Activated CD8-positive, alpha-beta memory T cell treated with anti-CD3 and anti-CD28 coated beads, Interleukin-2, amount 10 ng/mL, durations not matched to agents 7 days and 5 days (primary cell): ENCODE data around the gene SLC44A2. TPM values are rescaled to one million over a fixed set of nuclear protein-coding genes. Genes with fewer than 3 reads are reported as not detected.

ENCODE experiments used
- ATAC-seq: fragments of 150-1000 bp; cut with Tn5 transposase; one replicate; pipeline ENCODE4 v1.10.0; 2021; ENCODE audit warnings: moderate library complexity
- CTCF ChIA-PET: fragments of 350-600 bp; sonication (Branson Sonifier 250); formaldehyde crosslinking; loops from one replicate; lab custom pipeline; 2021; ENCODE audit warnings: antibody characterized with exemption; lab: Charles Lee
- DNase-seq: peaks from one replicate; pipeline ENCODE4 v3.0.0-alpha.2; 2020
- H3K27ac Mint-ChIP-seq: one replicate; pipeline ENCODE4 v1.8.0; 2021; ENCODE audit warnings: mild to moderate bottlenecking, mixed read lengths
- H3K27me3 Mint-ChIP-seq: one replicate; pipeline ENCODE4 v1.8.0; 2021; ENCODE audit warnings: mixed read lengths
- H3K36me3 Mint-ChIP-seq: one replicate; pipeline ENCODE4 v1.8.0; 2021; ENCODE audit warnings: mild to moderate bottlenecking, mixed read lengths
- H3K4me1 Mint-ChIP-seq: one replicate; pipeline ENCODE4 v1.8.0; 2021; ENCODE audit warnings: mixed read lengths
- H3K4me3 Mint-ChIP-seq: one replicate; pipeline ENCODE4 v1.8.0; 2021; ENCODE audit warnings: mild to moderate bottlenecking, moderate library complexity, mixed read lengths
- H3K9me3 Mint-ChIP-seq: one replicate; pipeline ENCODE4 v1.8.0; 2022; ENCODE audit warnings: low read depth, mixed read lengths
- total RNA-seq, 2 experiments: library from RNA; stranded (reverse); gene quantifications; one replicate each; pipeline ENCODE4 v1.2.3, GENCODE V29; 2021

Gene SLC44A2
- total RNA-seq, 2 experiments from 2014 or later, result 83.4 to 86.8 TPM

GRCh38 chr19:10621966-10622365 lies 3.4 kb upstream of the SLC44A2 start:
- Mint-ChIP-seq H3K4me3 (no peak overlapping the region), H3K9me3 (no peaks in the 10 kb centered on the region), H3K27me3 (no peaks in the 10 kb centered on the region), H3K36me3 (peaks cover 1% of the 10 kb centered on the region), H3K4me1 (peaks cover 20% of the 10 kb centered on the region), H3K27ac (peak overlapping the region; percentile 17)
- DNase-seq (no peak), ATAC-seq (no peak)
- CTCF ChIA-PET, result interaction anchor here (1.2 to 4.0 kb wide), 4 partner anchors 10 to 243 kb away, joined by 3 to 20 read pairs (median 4); no protein-coding TSS in a partner anchor

- no peak overlapping the region for H3K4me3 Mint-ChIP-seq
- H3K27ac Mint-ChIP-seq, result peak overlapping the region; percentile 85
Measured at GRCh38 chr19:10624585-10624984, 768 bp upstream of the SLC44A2 start.

GRCh38 chr19:10625762-10626138 lies 397 bp downstream of the SLC44A2 start:
- CTCF ChIA-PET, result interaction anchor here (1.0 kb wide), 1 partner anchor 19 kb away, joined by 4 read pairs; no protein-coding TSS in a partner anchor
- H3K27ac Mint-ChIP-seq, result peak overlapping the region; percentile 40
- DNase-seq (no peak), ATAC-seq (no peak)
- peaks cover 12% of the 10 kb centered on the region for H3K36me3 Mint-ChIP-seq
- H3K4me3 Mint-ChIP-seq, result no peak overlapping the region
- no peaks in the 10 kb centered on the region for H3K27me3 Mint-ChIP-seq
- H3K4me1 Mint-ChIP-seq, result peaks cover 18% of the 10 kb centered on the region
- H3K9me3 Mint-ChIP-seq, result no peaks in the 10 kb centered on the region

More at GRCh38 chr19:10624585-10624984, 768 bp upstream of the SLC44A2 start:
- ATAC-seq, result peak; percentile 88
- Mint-ChIP-seq H3K27me3 (no peaks in the 10 kb centered on the region), H3K9me3 (no peaks in the 10 kb centered on the region), H3K4me1 (peaks cover 20% of the 10 kb centered on the region), H3K36me3 (peaks cover 12% of the 10 kb centered on the region)
- CTCF ChIA-PET, result interaction anchor here (1.0 to 2.6 kb wide), 2 partner anchors 20 kb away, joined by 4 to 6 read pairs; no protein-coding TSS in a partner anchor
- DNase-seq, result peak; percentile 70

GRCh38 chr19:10631874-10632273 lies 6.5 kb downstream of the SLC44A2 start:
- CTCF ChIA-PET, result no interaction called here
- Mint-ChIP-seq H3K27me3 (no peaks in the 10 kb centered on the region), H3K27ac (no peak overlapping the region), H3K36me3 (peaks cover 37% of the 10 kb centered on the region), H3K4me3 (no peak overlapping the region), H3K9me3 (no peaks in the 10 kb centered on the region), H3K4me1 (no peaks in the 10 kb centered on the region)
- ATAC-seq (no peak), DNase-seq (no peak)

GRCh38 chr19:10634430-10634829 lies 9.1 kb downstream of the SLC44A2 start:
- ATAC-seq (no peak), DNase-seq (no peak)
- H3K27ac Mint-ChIP-seq, result no peak overlapping the region
- no peaks in the 10 kb centered on the region for H3K27me3 Mint-ChIP-seq
- H3K9me3 Mint-ChIP-seq, result no peaks in the 10 kb centered on the region
- H3K4me1 Mint-ChIP-seq, result peaks cover 5% of the 10 kb centered on the region
- H3K36me3 Mint-ChIP-seq, result peaks cover 37% of the 10 kb centered on the region
- CTCF ChIA-PET, result interaction anchor here (1.5 to 2.9 kb wide), 3 partner anchors 10 to 65 kb away, joined by 3 to 13 read pairs (median 4); no protein-coding TSS in a partner anchor
- H3K4me3 Mint-ChIP-seq, result no peak overlapping the region

- H3K27ac Mint-ChIP-seq, result no peak overlapping the region
- CTCF ChIA-PET, result interaction anchor here (1.4 to 2.9 kb wide), 2 partner anchors 10 to 54 kb away, joined by 3 to 13 read pairs; no protein-coding TSS in a partner anchor
Measured at GRCh38 chr19:10634963-10635362, 9.6 kb downstream of the SLC44A2 start.

GRCh38 chr19:10636304-10636972 lies 11.1 kb downstream of the SLC44A2 start:
- peaks cover 35% of the 10 kb centered on the region for H3K36me3 Mint-ChIP-seq
- no peak overlapping the region for H3K27ac Mint-ChIP-seq
- H3K4me3 Mint-ChIP-seq, result no peak overlapping the region

More at GRCh38 chr19:10634963-10635362, 9.6 kb downstream of the SLC44A2 start:
- DNase-seq (no peak), ATAC-seq (no peak)
- peaks cover 5% of the 10 kb centered on the region for H3K4me1 Mint-ChIP-seq
- H3K4me3 Mint-ChIP-seq, result no peak overlapping the region
- H3K36me3 Mint-ChIP-seq, result peaks cover 37% of the 10 kb centered on the region
- H3K27me3 Mint-ChIP-seq, result no peaks in the 10 kb centered on the region
- H3K9me3 Mint-ChIP-seq, result no peaks in the 10 kb centered on the region

GRCh38 chr19:10637894-10638293 lies 12.5 kb downstream of the SLC44A2 start:
- Mint-ChIP-seq H3K4me3 (no peak overlapping the region), H3K27me3 (no peaks in the 10 kb centered on the region), H3K27ac (no peak overlapping the region), H3K4me1 (peaks cover 5% of the 10 kb centered on the region), H3K9me3 (no peaks in the 10 kb centered on the region), H3K36me3 (peaks cover 30% of the 10 kb centered on the region)
- CTCF ChIA-PET, result interaction anchor here (0.9 to 1.3 kb wide), 2 partner anchors 34 to 57 kb away, joined by 3 to 5 read pairs; no protein-coding TSS in a partner anchor
- ATAC-seq (no peak), DNase-seq (no peak)

More at GRCh38 chr19:10636304-10636972, 11.1 kb downstream of the SLC44A2 start:
- Mint-ChIP-seq H3K4me1 (peaks cover 5% of the 10 kb centered on the region), H3K9me3 (no peaks in the 10 kb centered on the region), H3K27me3 (no peaks in the 10 kb centered on the region)
- DNase-seq (no peak), ATAC-seq (no peak)
- CTCF ChIA-PET, result no interaction called here

- Mint-ChIP-seq H3K27me3 (no peaks in the 10 kb centered on the region), H3K36me3 (peaks cover 28% of the 10 kb centered on the region), H3K4me1 (peaks cover 7% of the 10 kb centered on the region), H3K27ac (no peak overlapping the region), H3K9me3 (no peaks in the 10 kb centered on the region), H3K4me3 (no peak overlapping the region)
- no peak for DNase-seq
- CTCF ChIA-PET, result no interaction called here
- ATAC-seq, result no peak
Measured at GRCh38 chr19:10639836-10640235, 14.5 kb downstream of the SLC44A2 start.

- Mint-ChIP-seq H3K9me3 (no peaks in the 10 kb centered on the region), H3K27ac (no peak overlapping the region)
- CTCF ChIA-PET, result interaction anchor here (1.6 to 2.9 kb wide), 2 partner anchors 59 to 74 kb away, joined by 3 to 28 read pairs; partner anchors contain the start of gene KRI1
Measured at GRCh38 chr19:10640361-10640760, 15.0 kb downstream of the SLC44A2 start.

GRCh38 chr19:10641248-10641647 lies 15.9 kb downstream of the SLC44A2 start:
- CTCF ChIA-PET, result interaction anchor here (1.6 to 2.9 kb wide), 2 partner anchors 60 to 75 kb away, joined by 3 to 28 read pairs; partner anchors contain the start of gene KRI1
- DNase-seq, result no peak
- Mint-ChIP-seq H3K9me3 (no peaks in the 10 kb centered on the region), H3K27ac (no peak overlapping the region), H3K27me3 (no peaks in the 10 kb centered on the region), H3K36me3 (peaks cover 20% of the 10 kb centered on the region), H3K4me1 (peaks cover 9% of the 10 kb centered on the region), H3K4me3 (no peak overlapping the region)
- no peak for ATAC-seq

More at GRCh38 chr19:10640361-10640760, 15.0 kb downstream of the SLC44A2 start:
- DNase-seq, result no peak
- Mint-ChIP-seq H3K36me3 (peaks cover 24% of the 10 kb centered on the region), H3K27me3 (no peaks in the 10 kb centered on the region), H3K4me1 (peaks cover 8% of the 10 kb centered on the region), H3K4me3 (no peak overlapping the region)
- ATAC-seq, result no peak

- Mint-ChIP-seq H3K36me3 (peaks cover 12% of the 10 kb centered on the region), H3K4me1 (peaks cover 7% of the 10 kb centered on the region), H3K27me3 (no peaks in the 10 kb centered on the region), H3K27ac (no peak overlapping the region), H3K4me3 (no peak overlapping the region), H3K9me3 (no peaks in the 10 kb centered on the region)
- no peak for ATAC-seq
- CTCF ChIA-PET, result interaction anchor here (1.0 to 3.9 kb wide), 6 partner anchors 8 to 70 kb away, joined by 3 to 33 read pairs (median 11); no protein-coding TSS in a partner anchor
- no peak for DNase-seq
Measured at GRCh38 chr19:10642473-10643171, 17.3 kb downstream of the SLC44A2 start.
